ENCODE measurements around the gene TEX2.
"Not testable (repeated sequence)": the region's sequence is repeated elsewhere in the genome, so short reads cannot be mapped to it uniquely, and the experiment has no call there.

DNA sequence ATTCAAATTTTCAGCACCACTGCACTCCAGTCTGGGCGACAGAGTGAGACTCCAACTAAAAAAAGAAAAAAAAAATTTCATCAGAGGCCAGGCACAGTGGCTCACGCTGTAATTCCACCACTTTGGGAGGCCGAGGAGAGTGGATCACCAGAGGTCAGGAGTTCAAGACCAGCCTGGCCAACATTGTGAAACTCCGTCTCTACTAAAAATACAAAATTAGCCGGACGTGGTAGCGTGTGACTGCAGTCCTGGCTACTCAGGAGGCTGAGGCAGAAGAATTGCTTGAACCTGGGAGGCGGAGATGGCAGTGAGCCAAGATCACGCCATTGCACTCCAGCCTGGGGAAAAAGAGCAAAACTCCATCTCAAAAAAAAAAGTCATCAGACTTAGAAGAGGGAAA, 77.5 kb downstream of the TEX2 start:
- TF ChIP-seq, protein P1, sequence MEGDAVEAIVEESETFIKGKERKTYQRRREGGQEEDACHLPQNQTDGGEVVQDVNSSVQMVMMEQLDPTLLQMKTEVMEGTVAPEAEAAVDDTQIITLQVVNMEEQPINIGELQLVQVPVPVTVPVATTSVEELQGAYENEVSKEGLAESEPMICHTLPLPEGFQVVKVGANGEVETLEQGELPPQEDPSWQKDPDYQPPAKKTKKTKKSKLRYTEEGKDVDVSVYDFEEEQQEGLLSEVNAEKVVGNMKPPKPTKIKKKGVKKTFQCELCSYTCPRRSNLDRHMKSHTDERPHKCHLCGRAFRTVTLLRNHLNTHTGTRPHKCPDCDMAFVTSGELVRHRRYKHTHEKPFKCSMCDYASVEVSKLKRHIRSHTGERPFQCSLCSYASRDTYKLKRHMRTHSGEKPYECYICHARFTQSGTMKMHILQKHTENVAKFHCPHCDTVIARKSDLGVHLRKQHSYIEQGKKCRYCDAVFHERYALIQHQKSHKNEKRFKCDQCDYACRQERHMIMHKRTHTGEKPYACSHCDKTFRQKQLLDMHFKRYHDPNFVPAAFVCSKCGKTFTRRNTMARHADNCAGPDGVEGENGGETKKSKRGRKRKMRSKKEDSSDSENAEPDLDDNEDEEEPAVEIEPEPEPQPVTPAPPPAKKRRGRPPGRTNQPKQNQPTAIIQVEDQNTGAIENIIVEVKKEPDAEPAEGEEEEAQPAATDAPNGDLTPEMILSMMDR (conservative IDR thresholded peaks at IDR 0.05 in 1 of 2, IDR thresholded peaks at IDR 0.05 in 1 of 2; ENCODE audit: extremely low read depth in 1 of 2, insufficient read depth in 1 of 2, low read depth in 1 of 2, low read length in 2 of 2): not testable (repeated sequence)
- TF ChIP-seq EZH2 (IDR thresholded peaks at IDR 0.05; ENCODE audit: borderline replicate concordance, low read length): not testable (repeated sequence)

All from mammary epithelial cell (primary cell).